Measurements from ENCODE around the gene S100A6.

The S100A6 gene

GRCh38 chr1:153540394-153541361, 4.9 kb upstream of the S100A6 start, which contains the start of gene S100A5:
TSS of gene S100A5 (minus strand) at chr1:153540934. CDS start at chr1:153540191, 743 bp downstream.
- Histone ChIP-seq H3K79me2 (no peaks in the 10 kb centered on the region), H3K4me2 (ENCODE audit: low read length) (no peak within 1 kb of the TSS), H2AFZ (no peak within 1 kb of the TSS), H3K4me3 (ENCODE audit: low read depth, low read length) (no peak within 1 kb of the TSS), H3K27me3 (ENCODE audit: control insufficient read depth, insufficient read depth, low read length) (no peaks in the 10 kb centered on the region), H3K27ac (no peak within 1 kb of the TSS), H3K36me3 (ENCODE audit: control insufficient read depth, insufficient read depth, low read length) (no peaks in the 10 kb centered on the region), H3K9me3 (ENCODE audit: control insufficient read depth, low read length) (no peaks in the 10 kb centered on the region), H3K4me1 (peaks cover 4% of the 10 kb centered on the region), H3K9ac (no peak within 1 kb of the TSS)
- TF ChIP-seq, protein P1, sequence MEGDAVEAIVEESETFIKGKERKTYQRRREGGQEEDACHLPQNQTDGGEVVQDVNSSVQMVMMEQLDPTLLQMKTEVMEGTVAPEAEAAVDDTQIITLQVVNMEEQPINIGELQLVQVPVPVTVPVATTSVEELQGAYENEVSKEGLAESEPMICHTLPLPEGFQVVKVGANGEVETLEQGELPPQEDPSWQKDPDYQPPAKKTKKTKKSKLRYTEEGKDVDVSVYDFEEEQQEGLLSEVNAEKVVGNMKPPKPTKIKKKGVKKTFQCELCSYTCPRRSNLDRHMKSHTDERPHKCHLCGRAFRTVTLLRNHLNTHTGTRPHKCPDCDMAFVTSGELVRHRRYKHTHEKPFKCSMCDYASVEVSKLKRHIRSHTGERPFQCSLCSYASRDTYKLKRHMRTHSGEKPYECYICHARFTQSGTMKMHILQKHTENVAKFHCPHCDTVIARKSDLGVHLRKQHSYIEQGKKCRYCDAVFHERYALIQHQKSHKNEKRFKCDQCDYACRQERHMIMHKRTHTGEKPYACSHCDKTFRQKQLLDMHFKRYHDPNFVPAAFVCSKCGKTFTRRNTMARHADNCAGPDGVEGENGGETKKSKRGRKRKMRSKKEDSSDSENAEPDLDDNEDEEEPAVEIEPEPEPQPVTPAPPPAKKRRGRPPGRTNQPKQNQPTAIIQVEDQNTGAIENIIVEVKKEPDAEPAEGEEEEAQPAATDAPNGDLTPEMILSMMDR (IDR thresholded peaks at IDR 0.05): no peak

GRCh38 chr1:153539395-153540093, 3.8 kb upstream of the S100A6 start:
- Histone ChIP-seq H3K4me3 (ENCODE audit: low read depth, low read length) (no peak overlapping the region), H3K4me1 (peaks cover 4% of the 10 kb centered on the region), H3K36me3 (ENCODE audit: control insufficient read depth, insufficient read depth, low read length) (no peaks in the 10 kb centered on the region), H3K27ac (no peak overlapping the region), H2AFZ (no peak overlapping the region), H3K9ac (no peak overlapping the region), H3K9me3 (ENCODE audit: control insufficient read depth, low read length) (no peaks in the 10 kb centered on the region), H3K4me2 (ENCODE audit: low read length) (no peak overlapping the region), H3K79me2 (no peaks in the 10 kb centered on the region), H3K27me3 (ENCODE audit: control insufficient read depth, insufficient read depth, low read length) (no peaks in the 10 kb centered on the region)
- TF ChIP-seq, protein P1 (IDR thresholded peaks at IDR 0.05): no peak

GRCh38 chr1:153538315-153538821, 2.6 kb upstream of the S100A6 start:
- H3K4me3 ChIP-seq (ENCODE audit: low read depth, low read length): no peak overlapping the region
- TF ChIP-seq, protein P1 (IDR thresholded peaks at IDR 0.05): no peak
- H3K9ac ChIP-seq: no peak overlapping the region
- no peaks in the 10 kb centered on the region for H3K36me3 ChIP-seq (ENCODE audit: control insufficient read depth, insufficient read depth, low read length)
- no peak overlapping the region for H3K4me2 ChIP-seq (ENCODE audit: low read length)
- peaks cover 4% of the 10 kb centered on the region for H3K4me1 ChIP-seq
- no peak overlapping the region for H2AFZ ChIP-seq
- no peaks in the 10 kb centered on the region for H3K27me3 ChIP-seq (ENCODE audit: control insufficient read depth, insufficient read depth, low read length)
- H3K79me2 ChIP-seq: no peaks in the 10 kb centered on the region
- no peak overlapping the region for H3K27ac ChIP-seq
- H3K9me3 ChIP-seq (ENCODE audit: control insufficient read depth, low read length): no peaks in the 10 kb centered on the region

DNA sequence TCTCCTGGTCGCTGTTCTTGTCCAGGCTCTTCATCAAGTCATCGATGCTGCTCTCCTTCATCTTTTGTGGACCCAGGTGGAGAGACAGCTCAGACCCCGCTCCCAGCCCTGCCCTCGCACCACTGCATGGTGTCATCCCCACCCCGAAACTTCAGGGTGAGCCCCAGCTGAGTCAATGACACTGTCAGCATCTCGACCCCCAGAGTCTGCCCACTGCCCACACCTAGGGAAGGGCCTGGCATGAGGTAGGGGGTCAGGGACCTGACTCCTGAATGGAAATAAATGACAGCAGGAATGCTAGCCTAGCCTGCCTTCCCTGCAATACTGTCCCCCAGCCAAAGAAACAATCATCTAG, 1.6 kb upstream of the S100A6 start:
- Histone ChIP-seq H3K36me3 (ENCODE audit: control insufficient read depth, insufficient read depth, low read length) (no peaks in the 10 kb centered on the region), H3K27me3 (ENCODE audit: control insufficient read depth, insufficient read depth, low read length) (no peaks in the 10 kb centered on the region), H3K9me3 (ENCODE audit: control insufficient read depth, low read length) (no peaks in the 10 kb centered on the region), H3K4me3 (ENCODE audit: low read depth, low read length) (no peak overlapping the region), H3K4me2 (ENCODE audit: low read length) (no peak overlapping the region), H3K9ac (no peak overlapping the region), H3K79me2 (no peaks in the 10 kb centered on the region), H3K4me1 (peaks cover 4% of the 10 kb centered on the region), H3K27ac (no peak overlapping the region), H2AFZ (no peak overlapping the region)
- TF ChIP-seq, protein P1 (IDR thresholded peaks at IDR 0.05): no peak
